GM12892 (cell line): ENCODE data around the gene CSAD.

Source experiments
- POLR2A ChIP-seq: IDR thresholded peaks from 2 replicates; pipeline ENCODE4 v1.6.1; 2011; ENCODE audit warnings: low read depth, low read length, control low read depth
- POLR2AphosphoS5 ChIP-seq: IDR thresholded peaks from 2 replicates; pipeline ENCODE4 v1.6.1; 2011; ENCODE audit warnings: low read depth, low read length, control low read depth
- TAF1 ChIP-seq: IDR thresholded peaks from 2 replicates; pipeline ENCODE4 v1.6.1; 2011; ENCODE audit warnings: low read depth, mild to moderate bottlenecking, control low read depth, low read length, borderline replicate concordance

DNA sequence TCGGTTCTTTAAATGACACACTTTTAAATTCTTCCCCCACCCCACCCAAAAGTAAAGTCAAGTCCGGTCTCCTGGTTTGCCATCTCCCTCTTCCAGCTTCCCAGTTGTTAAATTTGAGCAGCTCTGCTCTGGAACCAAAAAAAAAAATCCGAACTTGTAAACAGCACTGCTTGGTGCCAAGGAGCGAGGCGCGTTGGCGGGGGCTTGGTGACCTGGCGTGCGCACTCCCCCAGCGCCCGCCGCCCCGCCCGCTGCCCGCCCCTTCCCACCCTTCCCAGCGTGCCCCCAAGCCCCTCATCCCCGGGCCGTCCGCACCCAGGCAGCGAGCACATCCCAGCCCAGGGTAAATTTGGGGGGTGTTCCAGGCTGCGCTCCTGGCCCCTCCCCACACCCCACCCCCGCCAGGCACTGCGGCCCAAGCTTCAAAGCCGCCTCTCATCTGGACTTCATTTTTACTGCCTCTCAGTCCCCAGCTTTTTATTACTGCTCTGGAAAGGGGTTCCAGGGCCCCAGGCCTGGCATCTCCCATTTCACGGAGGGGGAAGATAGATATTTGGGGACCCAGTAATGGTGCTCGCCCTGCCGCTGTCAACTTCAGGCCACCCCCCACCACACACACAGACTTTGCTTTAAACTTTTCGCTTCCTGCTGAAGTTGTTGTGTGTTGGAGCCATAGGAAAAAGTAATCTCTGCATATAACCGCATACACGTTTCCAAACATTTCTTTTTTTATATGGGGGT, 38.0 kb upstream of the CSAD start:
- TF ChIP-seq POLR2AphosphoS5 (no peak), POLR2A (no peak), TAF1 (no peak)
